Skeletal muscle satellite cell (primary cell): ENCODE measurements around the gene UBE2L3.

ENCODE experiments used
- H3K27me3 ChIP-seq: 2 replicates; pipeline ENCODE4 v1.7.0; 2013; ENCODE audit warnings: low read length; ENCODE audit not compliant: control insufficient read depth, insufficient read depth
- H3K36me3 ChIP-seq: 2 replicates; pipeline ENCODE4 v1.7.0; 2013; ENCODE audit warnings: mild to moderate bottlenecking, control low read depth, low read length; ENCODE audit not compliant: insufficient read depth
- H3K4me1 ChIP-seq: 2 replicates; pipeline ENCODE4 v1.7.0; 2013; ENCODE audit warnings: low read length; ENCODE audit not compliant: control insufficient read depth, insufficient read depth
- H3K4me2 ChIP-seq: 2 replicates; pipeline ENCODE4 v1.7.0; 2013; ENCODE audit warnings: mild to moderate bottlenecking, low read length
- H3K4me3 ChIP-seq: 2 replicates; pipeline ENCODE4 v1.7.0; 2013; ENCODE audit warnings: low read length
- H3K9ac ChIP-seq: 2 replicates; pipeline ENCODE4 v1.7.0; 2013; ENCODE audit warnings: mild to moderate bottlenecking, low read depth, low read length, moderate library complexity
- H3K9me3 ChIP-seq: replicated peaks from 2 replicates; pipeline ENCODE4 v1.7.0; 2013; ENCODE audit warnings: mild to moderate bottlenecking, control low read depth, low read length

The UBE2L3 gene

GRCh38 chr22:21624880-21625791 is 57.6 kb downstream of the UBE2L3 start:
- no peak overlapping the region for H3K4me3 ChIP-seq
- H3K4me1 ChIP-seq = peaks cover 11% of the 10 kb centered on the region
- H3K9ac ChIP-seq = no peak overlapping the region
- no peak overlapping the region for H3K4me2 ChIP-seq
- H3K36me3 ChIP-seq = peaks cover 18% of the 10 kb centered on the region
- no peaks in the 10 kb centered on the region for H3K9me3 ChIP-seq
- H3K27me3 ChIP-seq = no peaks in the 10 kb centered on the region

DNA sequence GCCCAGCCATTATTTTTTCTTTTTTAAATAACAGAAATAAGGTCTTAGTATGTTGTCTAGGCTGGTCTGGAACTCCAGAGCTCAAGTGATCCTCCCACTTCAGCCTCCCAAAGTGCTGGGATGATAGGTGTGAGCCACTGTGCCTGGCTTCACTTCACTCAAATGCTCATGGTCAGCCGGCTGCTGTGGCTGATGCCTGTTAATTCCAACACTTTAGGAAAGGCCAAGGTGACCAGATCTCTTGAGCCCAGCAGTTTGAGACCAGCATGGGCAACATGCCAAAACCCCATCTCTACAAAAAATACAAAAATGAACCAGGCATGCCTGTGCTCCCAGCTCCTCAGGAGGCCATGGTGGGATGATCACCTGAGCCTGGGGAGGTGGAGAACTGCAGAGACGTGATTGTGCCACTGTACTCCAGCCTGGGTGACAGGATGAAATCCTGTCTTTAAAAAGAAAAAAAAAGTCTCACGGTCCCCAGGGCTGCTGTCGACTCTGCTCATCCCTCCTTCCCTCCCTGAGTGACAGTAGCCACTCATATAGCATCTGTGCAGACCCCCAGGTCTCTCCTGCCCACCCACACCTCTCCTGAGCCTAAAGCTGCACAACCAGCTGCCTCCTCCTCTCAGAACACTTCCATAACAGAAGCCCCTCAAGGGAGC is 58.7 kb downstream of the UBE2L3 start:
- Histone ChIP-seq H3K9me3 (no peaks in the 10 kb centered on the region), H3K27me3 (no peaks in the 10 kb centered on the region), H3K4me2 (no peak overlapping the region), H3K4me1 (peaks cover 11% of the 10 kb centered on the region), H3K4me3 (no peak overlapping the region), H3K36me3 (peaks cover 18% of the 10 kb centered on the region), H3K9ac (no peak overlapping the region)

DNA sequence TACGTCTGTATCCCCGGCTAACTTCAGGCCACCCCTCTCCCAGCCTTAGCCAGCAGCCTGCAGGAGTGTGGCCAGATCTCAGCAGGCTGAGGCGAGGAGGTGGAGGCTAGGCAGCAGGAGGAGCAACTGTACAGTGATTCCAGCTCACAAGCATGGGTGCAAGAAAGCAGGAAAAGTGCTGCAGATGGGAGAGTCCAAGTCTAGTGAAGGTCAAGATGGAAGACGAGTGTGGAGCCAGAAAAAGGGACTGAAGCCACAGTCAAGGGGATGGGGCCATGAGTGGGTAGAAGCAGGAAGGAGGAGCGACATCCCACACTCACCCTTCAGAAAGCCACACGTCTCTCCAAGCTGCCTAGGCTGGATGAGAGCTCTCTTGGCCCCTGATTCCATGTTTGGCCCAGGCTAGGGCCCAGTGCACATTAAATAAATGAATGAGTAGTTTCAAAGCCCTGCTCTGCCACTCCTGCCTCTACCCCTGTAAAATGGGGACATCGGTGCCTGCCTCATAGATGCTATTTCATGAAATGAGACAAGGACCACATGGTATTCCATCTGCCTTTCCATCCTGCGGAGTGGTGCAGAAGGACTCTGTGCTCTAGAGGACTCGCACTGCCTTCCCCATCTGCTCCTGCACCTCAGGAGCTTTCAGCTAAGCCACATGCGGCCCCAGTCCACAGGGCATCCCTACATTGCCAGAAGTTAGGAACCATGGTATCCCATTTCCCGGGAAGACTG is 59.4 kb downstream of the UBE2L3 start:
- no peaks in the 10 kb centered on the region for H3K27me3 ChIP-seq
- H3K4me1 ChIP-seq = peaks cover 11% of the 10 kb centered on the region
- no peaks in the 10 kb centered on the region for H3K9me3 ChIP-seq
- no peak overlapping the region for H3K9ac ChIP-seq
- H3K4me2 ChIP-seq = no peak overlapping the region
- no peak overlapping the region for H3K4me3 ChIP-seq
- H3K36me3 ChIP-seq = peaks cover 18% of the 10 kb centered on the region

DNA sequence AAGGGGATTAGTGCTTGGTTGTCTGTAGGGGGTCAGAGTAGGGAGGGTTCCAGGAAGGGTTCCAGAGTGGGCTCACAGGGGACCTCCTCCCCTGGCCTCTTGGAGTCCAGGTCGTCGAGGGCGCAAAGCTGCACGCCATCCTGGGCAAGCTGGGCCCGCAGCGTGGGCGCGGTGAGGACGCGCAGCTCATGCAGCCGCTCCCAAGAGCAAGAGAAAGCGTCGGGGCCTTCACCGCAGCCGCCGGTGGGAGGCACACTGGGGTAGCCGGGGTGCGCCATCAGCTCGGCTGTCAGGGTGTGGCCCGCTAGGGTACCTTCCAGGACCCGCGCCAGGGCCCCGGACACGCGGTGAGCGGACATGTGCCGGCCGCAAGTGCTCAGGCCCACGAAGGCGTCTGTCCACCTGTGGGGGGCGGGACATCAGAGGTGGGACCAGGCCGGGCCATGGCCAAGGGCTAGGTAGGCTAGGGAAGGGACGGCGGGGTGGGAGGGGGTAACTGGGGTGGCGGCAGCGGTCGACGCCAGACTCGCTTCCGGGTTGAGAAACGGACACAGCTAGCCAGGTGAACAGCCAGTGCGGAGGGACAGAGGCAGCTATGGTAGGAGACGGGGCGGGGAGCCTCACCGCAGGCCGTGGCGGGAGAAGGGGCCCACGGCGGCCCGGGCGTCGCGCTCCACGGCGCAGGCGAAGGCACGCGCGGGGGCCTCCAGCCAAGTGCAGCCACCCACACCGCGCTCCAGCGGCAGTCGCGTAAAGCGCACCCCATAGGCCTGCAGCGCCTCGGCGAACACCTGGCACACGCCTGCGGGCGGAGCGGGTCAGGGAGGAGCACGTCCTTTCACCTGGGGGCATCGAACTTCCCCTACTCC is 61.1 kb downstream of the UBE2L3 start:
- Histone ChIP-seq H3K4me2 (peak overlapping the region; percentile 95), H3K4me3 (peak overlapping the region; percentile 97), H3K4me1 (peaks cover 6% of the 10 kb centered on the region), H3K9ac (peak overlapping the region; percentile 94), H3K36me3 (peaks cover 5% of the 10 kb centered on the region), H3K27me3 (no peaks in the 10 kb centered on the region), H3K9me3 (no peaks in the 10 kb centered on the region)

GRCh38 chr22:21629255-21630149 is 62.0 kb downstream of the UBE2L3 start, which contains the start of gene YDJC:
TSS of gene YDJC (minus strand) at chr22:21630022. CDS start at chr22:21630014, 8 bp downstream.
- H3K27me3 ChIP-seq = no peaks in the 10 kb centered on the region
- peak within 1 kb of the TSS; percentile 95 for H3K4me2 ChIP-seq
- peak within 1 kb of the TSS; percentile 97 for H3K4me3 ChIP-seq
- H3K9ac ChIP-seq = peak within 1 kb of the TSS; percentile 94
- peaks cover 5% of the 10 kb centered on the region for H3K4me1 ChIP-seq
- H3K36me3 ChIP-seq = peaks cover 4% of the 10 kb centered on the region
- H3K9me3 ChIP-seq = no peaks in the 10 kb centered on the region

DNA sequence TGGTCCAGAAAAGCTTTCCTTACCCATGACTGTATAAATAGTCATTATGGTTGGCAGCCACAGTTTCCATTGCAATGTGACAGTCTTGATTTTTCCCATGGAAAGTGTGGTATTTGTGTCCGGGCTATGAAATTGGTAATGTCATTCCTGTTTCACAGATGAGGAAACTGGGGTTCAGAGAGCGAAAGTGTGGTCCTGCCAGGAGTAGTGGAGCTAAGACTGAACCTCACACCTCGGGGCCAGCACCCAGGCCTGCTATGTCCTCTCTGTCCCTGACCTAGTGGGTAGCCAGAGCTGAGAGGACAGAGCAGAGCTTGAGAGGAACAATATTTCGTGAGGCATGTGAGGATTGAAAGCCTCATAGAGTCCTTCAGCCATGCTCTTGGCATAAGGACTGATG is 63.5 kb downstream of the UBE2L3 start:
- Histone ChIP-seq H3K36me3 (peaks cover 4% of the 10 kb centered on the region), H3K9ac (no peak overlapping the region), H3K4me2 (no peak overlapping the region), H3K27me3 (no peaks in the 10 kb centered on the region), H3K4me1 (peaks cover 5% of the 10 kb centered on the region), H3K9me3 (no peaks in the 10 kb centered on the region), H3K4me3 (no peak overlapping the region)

- Histone ChIP-seq H3K4me2 (no peak within 1 kb of the TSS), H3K27me3 (no peaks in the 10 kb centered on the region), H3K9me3 (no peaks in the 10 kb centered on the region), H3K9ac (no peak within 1 kb of the TSS), H3K4me3 (no peak within 1 kb of the TSS), H3K4me1 (peaks cover 5% of the 10 kb centered on the region), H3K36me3 (no peaks in the 10 kb centered on the region)
These were observed 64.9 kb downstream of the UBE2L3 start, which contains the start of gene CCDC116 for GRCh38 chr22:21632237-21632895. TSS of gene CCDC116 (plus strand) at chr22:21632760. CDS start at chr22:21633182, 422 bp downstream.

- H3K9me3 ChIP-seq = no peaks in the 10 kb centered on the region
- no peak overlapping the region for H3K4me3 ChIP-seq
- no peaks in the 10 kb centered on the region for H3K27me3 ChIP-seq
- H3K36me3 ChIP-seq = no peaks in the 10 kb centered on the region
- no peak overlapping the region for H3K4me2 ChIP-seq
- no peak overlapping the region for H3K9ac ChIP-seq
- H3K4me1 ChIP-seq = peaks cover 5% of the 10 kb centered on the region
These were observed 65.4 kb downstream of the UBE2L3 start for GRCh38 chr22:21632931-21633330.

DNA sequence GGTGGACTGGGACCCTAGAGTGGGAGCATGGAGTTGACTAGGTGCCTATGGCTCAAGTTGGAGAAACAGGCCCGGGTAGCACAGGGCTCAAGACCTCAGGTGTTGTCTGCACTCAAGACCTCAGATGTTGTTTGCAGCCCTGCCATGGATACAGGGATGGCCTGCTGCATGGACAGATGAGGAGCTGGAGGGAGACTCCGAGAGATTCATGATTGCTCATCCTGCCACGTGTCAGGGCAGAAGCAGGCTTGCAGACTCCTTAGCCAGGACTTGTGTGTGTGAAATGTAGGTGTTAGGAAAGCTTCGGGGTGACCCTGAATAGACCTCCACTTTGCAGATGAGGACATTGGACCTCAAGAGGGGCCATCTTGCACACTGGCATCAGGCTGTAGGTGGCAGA is 66.0 kb downstream of the UBE2L3 start:
- no peaks in the 10 kb centered on the region for H3K9me3 ChIP-seq
- H3K27me3 ChIP-seq = no peaks in the 10 kb centered on the region
- no peak overlapping the region for H3K9ac ChIP-seq
- H3K36me3 ChIP-seq = no peaks in the 10 kb centered on the region
- H3K4me1 ChIP-seq = peaks cover 5% of the 10 kb centered on the region
- H3K4me2 ChIP-seq = no peak overlapping the region
- H3K4me3 ChIP-seq = no peak overlapping the region

DNA sequence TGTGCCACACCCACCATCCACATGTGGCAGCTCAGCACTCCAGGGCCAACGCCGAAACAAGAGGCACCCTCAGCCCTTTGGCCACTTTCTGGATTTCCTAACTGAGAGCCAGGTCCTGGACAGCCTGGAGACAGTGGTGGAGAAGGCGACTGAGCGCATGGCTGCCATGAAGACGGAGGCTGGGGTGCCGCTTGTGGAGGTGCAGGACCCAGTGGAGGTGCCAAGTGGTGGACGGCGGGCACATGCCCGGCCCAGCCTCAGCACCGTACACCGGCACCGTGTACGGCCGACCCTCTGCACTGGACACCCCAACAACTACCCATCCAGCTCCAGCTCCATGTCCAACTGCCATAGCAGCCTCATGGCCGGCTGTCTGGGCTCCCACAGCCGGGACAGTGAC is 66.6 kb downstream of the UBE2L3 start:
- H3K4me1 ChIP-seq = peaks cover 2% of the 10 kb centered on the region
- no peak overlapping the region for H3K4me3 ChIP-seq
- H3K27me3 ChIP-seq = no peaks in the 10 kb centered on the region
- H3K9me3 ChIP-seq = no peaks in the 10 kb centered on the region
- H3K9ac ChIP-seq = no peak overlapping the region
- H3K4me2 ChIP-seq = no peak overlapping the region
- no peaks in the 10 kb centered on the region for H3K36me3 ChIP-seq
